Germinal center (tissue), 1 donor: Measurements from ENCODE around the gene MRGPRF.
"Not testable (repeated sequence)": the region's sequence is repeated elsewhere in the genome, so short reads cannot be mapped to it uniquely, and the experiment has no call there.

Experiments
- DNase-seq: peaks from one replicate; pipeline ENCODE4 v3.0.0; 2012; ENCODE audit warnings: mixed read lengths, low spot score

Gene MRGPRF

DNA sequence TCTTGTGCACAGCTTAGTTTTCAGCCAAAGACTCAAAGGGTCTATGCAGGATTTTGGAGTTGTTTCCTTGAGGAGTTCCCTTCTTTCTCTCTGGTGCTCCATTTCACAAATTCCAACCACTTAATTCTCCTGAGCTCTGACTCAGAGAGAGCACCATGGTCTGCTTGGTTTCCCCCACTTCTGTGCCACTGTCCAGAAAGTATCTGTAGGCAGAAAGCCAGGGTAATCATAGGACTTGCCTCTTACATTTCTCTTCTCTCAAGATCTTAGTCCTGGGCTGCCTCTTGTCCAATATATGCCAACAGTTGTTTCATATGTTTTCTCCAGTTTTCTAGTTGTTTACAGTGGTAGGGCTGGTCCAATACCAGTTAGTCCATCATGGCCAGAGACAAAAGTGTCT is 25.8 kb downstream of the MRGPRF start:
- no peak for DNase-seq

GRCh38 chr11:68983801-68984200 is 29.2 kb downstream of the MRGPRF start:
- no peak for DNase-seq

DNA sequence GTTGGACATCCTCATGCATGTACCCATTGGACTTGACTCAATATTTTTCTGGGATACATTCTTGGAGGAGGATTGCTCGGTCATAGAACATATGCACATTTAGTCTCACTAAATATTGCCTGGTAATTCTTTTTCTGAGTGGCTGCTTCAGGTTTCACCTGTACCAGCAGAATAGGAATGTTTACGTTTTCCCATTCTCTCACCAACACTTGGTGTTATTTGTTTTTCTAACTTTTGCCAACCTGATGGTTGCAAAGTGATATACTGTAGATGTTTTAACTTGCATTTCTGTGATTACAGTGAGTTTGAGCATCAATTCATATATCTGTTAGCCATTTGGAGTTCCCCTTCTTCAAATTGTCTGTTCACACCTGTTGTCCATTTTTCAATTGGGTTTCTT is 30.9 kb downstream of the MRGPRF start:
- DNase-seq, result no peak

GRCh38 chr11:68980776-68981065 is 32.3 kb downstream of the MRGPRF start, which contains the start of gene MRGPRD:
Gene MRGPRD, minus strand, starts transcription at chr11:68980986. Its CDS starts 0 bp downstream, at chr11:68980986.
- no peak for DNase-seq

DNA sequence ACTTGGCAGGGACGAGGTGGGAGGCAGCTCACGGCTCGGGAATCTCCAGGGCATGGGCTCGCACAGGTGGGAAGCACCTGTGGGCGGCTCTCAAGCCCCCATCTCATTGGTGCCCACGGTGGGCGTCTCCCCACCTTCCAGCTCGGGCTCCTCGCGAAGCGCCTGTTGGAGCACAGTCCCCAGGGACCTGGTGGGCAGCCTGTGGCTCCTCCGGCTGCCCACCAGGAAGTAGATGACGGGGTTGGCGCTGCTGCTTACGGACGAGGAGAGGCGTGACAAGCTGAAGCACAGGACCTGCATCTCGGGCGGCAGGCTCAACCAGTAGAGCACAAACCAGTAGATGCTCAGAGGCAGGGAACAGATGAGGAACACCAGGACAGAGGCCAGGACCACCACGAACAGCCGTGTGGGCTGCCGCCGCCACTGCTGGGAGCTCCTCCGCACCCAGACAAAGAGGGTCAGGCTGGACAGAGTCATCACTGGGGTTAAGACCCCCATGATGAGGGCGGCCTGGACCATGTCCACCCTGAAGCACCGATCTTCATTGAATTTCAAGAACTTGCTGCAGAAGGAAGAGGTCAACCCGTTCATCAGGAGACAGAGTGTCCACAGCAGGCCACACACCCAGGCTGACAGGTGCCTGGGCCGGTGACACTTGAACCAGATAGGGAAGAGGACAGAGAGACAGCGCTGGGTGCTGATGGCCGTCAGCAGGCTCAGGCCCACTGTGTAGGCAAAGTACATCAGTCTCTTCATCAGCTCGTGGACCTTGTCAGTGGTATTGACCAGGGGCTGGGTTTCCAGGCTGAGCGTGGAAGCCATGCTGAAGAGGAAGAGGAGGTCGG is 32.9 kb downstream of the MRGPRF start:
- no peak for DNase-seq

- no peak for DNase-seq
These were observed 34.0 kb downstream of the MRGPRF start for GRCh38 chr11:68978931-68979594.

DNA sequence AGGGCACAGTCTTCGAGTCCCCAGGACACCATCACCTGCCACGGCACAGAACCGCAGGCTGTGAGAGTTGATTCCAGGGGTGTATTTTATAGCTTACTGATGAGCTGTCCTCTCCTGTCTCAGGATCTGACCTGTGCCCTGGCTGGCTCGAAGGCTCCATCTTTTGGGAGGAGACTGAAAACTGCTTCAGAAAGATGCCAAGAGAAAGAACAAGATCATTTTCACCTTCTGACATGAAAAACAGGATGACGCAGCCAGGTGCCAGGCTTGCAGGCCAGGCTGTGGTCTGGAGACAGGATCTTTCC is 34.5 kb downstream of the MRGPRF start:
- no peak for DNase-seq

DNA sequence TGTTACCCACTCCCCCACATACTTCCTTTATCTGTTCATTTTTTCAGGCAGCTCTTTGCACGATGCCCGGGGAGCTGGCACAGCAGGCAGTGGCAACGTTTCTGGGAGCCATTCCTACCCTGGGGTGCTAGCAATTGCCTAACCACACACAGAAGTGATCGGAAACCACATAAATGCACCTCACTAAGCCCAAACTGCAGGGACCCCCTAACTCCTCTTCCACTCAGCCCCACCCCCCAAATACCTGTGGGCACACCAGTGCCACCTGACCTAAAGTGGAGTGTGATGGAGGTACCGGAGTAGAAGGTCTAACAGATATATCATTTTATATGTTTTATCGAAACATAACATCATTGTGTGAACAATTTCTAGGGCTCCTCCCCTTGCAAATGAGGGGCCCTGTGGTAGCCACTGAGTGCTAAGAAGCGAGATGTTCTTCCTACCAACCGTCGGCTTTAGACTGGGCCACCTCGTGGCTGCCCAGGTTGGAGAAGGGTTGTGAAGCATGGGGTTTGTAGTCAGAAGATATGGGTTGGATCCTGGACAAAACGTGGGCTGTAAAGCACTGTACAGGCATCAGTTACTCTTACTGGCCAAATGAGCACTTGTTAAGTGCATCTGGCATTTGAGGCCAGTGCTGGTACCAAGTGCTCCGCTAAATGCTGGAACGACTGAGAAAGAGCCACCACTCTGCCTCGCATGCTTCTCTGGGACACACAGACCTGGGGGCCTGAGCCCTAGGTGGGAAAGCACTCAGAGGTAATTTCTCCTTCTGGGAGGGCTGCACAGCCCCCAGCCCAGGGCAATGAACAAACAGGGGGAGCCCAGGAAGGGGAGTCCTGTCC is 35.0 kb downstream of the MRGPRF start:
- no peak for DNase-seq

DNA sequence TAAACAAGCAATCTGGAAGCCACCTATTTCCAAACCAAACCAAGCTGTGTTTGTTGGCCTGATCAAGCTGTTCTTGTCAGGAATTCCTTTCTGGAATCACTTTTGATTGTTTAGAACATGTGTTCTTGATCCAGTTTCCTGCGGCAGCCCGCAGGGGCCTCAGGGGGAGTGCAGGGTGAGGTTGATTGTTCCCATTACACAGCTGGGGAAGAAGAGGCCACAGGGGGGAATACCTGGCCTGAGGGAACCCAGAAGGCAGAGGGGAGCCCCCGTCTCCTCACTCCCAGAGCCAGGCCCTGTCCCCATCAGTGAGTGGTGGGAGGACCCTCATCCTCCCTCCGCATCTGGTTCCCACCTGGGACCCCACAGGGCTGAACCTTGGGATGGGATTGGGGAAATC is 36.5 kb downstream of the MRGPRF start:
- DNase-seq, result no peak

DNA sequence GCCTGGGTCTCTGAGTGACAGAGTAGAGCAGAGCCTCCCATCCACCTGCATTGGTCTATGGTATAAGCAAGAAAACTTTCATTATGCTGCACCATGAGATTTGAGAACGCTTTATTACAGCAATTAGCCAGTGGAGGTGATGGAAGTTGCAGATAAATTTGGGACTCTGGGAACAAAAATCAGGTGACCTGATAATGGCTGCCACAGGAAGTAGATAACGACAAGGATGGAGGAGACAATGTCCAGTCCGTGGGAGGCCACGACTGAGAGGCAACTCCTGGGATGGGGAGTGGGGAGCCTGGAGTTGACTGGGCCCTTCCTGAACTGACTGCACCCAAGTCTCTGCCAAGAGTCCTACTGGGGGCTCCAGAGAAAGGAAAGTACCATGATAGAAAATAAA is 37.0 kb downstream of the MRGPRF start:
- no peak for DNase-seq

- no peak for DNase-seq
These were observed 38.4 kb downstream of the MRGPRF start for GRCh38 chr11:68974421-68975194.

GRCh38 chr11:68973706-68974105 is 39.3 kb downstream of the MRGPRF start:
- not testable (repeated sequence) for DNase-seq

DNA sequence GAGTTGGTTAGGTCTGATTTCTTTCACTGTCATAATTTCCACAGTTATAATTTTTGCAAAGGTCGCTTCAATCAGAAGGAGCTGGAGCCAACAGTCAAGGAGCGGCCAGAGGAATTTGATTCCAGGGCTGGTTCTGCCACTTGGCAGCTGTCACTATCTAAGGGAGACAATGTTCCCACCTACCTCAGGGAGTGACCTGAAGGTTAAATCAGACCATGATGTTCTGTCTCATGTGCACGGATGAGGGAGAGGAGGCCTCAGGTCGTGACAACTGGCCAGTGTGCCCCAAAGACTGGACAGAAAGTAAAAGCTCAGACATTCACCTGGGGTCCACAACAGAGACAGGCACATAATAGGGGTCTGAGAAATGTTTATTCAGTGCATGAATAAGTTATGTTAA is 39.8 kb downstream of the MRGPRF start:
- no peak for DNase-seq

GRCh38 chr11:68970921-68971636 is 42.0 kb downstream of the MRGPRF start:
- no peak for DNase-seq

DNA sequence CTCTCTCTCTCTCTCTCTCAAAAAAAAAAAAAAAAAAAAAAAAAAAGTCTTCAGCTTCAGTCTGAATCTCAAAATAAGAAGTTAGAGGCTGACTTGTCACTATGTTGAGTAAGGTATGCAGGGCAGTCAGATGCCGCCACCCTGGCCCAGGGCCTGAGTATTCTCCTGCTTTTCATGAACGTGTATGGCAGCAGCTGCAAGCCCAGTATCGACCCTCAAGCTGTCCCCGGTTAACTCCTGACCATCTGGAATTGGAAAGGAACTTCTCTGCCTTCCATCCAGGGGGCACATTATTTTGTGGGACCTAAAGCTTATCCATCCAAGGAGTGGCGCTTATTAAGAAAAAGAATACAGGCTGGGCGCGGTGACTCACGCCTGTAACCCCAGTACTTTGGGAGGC is 43.7 kb downstream of the MRGPRF start:
- no peak for DNase-seq

DNA sequence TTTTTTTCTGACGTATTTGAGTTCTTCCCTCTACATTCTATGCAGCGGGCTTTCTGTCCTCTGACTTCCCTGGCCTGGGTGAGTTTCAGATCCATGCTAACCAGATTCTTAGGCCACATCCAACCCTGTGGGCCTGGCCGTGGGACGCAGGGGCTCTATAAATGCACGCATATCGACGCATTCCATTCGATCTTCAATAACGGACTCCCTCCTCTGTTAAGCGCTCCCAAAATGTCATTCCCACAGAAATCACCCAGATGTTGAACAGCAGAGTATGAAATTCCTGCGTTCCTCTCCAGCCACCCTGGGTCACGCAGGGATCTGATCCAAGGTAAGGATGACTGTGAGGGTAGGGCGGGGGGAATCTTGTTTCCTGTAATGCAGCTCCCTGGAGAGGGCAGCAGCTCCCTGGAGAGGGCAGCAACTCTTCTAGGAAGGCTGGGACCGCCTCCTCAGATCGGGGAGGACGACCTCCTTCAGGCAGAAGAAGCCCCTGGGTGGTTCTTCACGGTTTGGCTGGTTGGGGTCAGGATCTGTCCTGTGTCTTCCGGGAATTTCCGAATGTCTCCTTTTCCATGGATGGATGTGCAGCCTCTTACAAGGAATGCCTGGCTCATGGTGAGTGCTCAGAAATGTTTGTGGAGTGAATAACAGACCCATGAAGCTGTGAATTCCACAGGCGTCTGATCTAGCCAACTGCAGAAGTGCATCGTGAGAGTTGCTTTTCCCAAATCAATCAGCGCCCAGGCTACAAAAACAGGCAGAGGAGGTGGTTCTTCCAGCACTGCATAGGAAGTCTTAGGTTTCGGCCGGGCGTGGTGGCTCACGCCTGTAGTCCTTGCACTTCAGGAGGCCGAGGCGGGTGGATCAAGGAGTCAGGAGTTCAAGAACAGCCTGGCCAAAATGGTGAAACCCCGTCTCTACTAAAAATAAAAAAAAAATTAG is 44.5 kb downstream of the MRGPRF start:
- DNase-seq, result no peak

DNA sequence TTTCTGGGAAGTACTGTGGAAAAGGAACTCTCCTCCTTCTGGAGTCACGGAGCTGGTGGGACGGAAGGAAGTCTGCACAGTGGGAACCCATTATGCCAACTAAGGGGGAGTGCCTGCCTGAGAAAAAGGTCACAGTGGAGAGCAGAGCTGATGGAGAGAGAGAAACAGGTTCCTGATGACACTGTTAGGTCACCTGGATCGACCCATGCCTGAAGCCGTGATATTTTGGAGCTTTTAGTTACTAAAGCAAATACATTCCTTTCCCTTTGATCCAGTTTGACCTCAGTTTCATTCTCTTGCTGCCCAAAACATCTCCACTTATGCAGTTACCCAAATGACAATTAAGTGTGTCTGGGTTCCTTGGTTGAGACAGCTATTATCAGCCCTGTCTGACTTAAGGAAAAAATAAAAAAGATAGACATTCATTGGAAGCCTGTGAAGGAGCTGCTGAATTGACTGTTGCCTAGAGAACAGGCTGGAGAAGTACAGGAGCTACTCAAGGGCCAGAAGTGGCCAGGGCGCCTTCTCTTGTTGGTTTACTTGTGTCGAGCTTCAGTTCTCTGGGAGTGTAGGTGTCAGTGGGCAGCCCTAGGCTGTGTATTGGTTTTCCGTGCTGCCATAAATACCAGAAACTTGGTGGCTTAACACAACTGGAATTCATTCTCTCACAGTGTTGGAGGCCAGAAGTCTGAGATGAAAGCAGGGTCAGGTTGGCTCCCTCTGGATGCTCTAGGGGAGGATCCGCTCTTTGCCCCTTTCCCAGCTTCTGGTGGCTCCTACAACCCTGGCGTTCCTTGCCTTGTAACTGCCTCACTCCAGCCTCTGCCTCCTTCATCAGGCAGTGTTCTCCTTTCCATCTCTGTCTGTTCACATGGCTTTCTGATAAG is 45.9 kb downstream of the MRGPRF start:
- DNase-seq, result no peak

GRCh38 chr11:68965901-68966853 is 46.9 kb downstream of the MRGPRF start:
- DNase-seq, result no peak
